HPDE6-E6E7 (cell line): Measurements from ENCODE around the gene TNRC6A.
"Not testable (repeated sequence)": the region's sequence is repeated elsewhere in the genome, so short reads cannot be mapped to it uniquely, and the experiment has no call there.

Experiments used
- DNase-seq: peaks from one replicate; pipeline ENCODE4 v3.0.0; 2011; ENCODE audit warnings: missing footprints; ENCODE audit errors: extremely low spot score

The TNRC6A gene

DNA sequence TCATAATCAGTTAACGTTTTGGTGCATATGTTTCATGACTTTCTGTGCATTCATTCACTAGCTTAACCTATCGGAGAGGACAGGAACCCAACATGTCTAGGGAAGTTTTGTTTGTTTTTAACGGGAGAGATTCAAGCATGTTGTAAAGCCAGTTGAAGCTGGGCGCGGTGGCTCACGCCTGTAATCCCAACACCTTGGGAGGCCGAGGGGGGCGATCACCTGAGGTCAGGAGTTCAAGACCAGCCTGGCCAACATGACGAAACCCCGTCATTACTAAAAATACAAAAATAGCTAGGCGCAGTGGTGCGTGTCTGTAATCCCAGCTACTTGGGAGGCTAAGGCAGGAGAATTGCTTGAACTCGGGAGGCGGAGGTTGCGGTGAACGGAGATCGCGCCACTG, 1.4 kb upstream of the TNRC6A start:
- no peak for DNase-seq

DNA sequence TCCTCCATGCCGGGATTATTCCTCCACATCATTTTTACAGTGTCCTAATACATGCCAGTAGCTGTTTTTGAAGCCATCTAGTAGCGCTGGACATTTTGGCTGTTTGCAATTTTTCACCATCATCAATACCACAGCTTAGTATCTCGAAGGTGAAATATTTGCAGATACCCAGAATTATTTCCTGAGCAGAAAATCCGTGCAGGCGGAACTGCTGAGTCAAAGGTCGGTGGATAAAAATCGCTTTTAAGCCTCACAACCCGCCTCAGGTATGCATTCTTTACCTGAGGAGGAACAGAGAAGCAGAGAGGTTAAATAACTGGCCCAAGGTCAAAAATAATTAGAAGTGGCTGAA, 584 bp upstream of the TNRC6A start:
- DNase-seq, result no peak

- DNase-seq, result peak; percentile 14
These were observed 732 bp downstream of the TNRC6A start for GRCh38 chr16:24729951-24730815.

- no peak for DNase-seq
These were observed 1.5 kb downstream of the TNRC6A start for GRCh38 chr16:24730914-24731313.

DNA sequence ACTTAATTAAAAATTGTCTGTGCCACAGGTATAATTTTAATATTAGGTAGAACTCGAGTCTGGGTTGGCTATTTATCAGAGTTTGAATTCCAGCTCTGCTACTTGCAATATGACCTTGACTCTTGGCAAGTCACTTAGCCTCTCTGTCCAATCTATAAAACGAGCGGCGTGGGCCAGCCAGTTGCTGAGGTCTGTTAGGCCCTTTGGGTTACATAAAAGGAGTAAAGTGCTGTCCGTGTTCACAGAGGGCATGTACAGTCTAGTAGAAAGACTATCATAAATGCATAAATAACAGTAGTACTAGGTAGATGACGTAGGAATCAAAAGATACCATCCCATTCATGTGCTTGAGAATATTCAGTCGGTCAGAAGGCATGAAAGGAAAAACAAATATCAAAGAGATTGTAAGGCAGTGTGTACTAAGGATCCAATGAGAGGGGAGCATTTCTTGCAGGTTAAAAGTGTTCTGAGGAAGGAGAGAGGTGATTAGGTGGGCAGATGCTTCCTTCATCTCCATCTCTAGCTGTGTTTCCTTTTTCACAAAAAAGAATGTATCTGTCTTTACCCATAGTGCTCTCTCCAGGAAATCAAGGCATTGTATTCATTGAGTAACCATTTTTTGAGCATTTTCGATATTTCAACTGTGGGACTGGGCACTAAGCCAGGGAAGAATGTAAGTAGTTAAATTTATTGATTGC, 2.4 kb downstream of the TNRC6A start:
- no peak for DNase-seq

DNA sequence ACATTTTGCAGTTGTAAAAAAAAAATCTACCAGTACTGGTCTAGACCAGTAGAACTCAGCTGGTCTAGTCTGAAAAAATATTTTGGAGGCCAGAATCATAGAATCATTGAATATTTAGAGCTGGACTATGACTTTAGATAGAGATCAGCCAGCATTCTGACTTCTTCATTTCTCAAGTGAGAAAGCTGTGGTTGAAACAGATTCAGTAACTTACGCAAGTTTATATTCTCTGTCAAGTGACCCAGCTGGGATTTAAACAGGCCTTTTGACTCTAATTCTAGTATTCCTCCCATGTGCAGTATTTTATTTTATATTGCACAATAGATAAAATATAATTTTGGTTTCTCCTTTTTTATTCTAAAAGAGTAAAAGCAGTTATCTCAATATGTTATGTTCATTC, 4.9 kb downstream of the TNRC6A start:
- DNase-seq, result no peak

GRCh38 chr16:24736758-24737157, 7.3 kb downstream of the TNRC6A start:
- no peak for DNase-seq

DNA sequence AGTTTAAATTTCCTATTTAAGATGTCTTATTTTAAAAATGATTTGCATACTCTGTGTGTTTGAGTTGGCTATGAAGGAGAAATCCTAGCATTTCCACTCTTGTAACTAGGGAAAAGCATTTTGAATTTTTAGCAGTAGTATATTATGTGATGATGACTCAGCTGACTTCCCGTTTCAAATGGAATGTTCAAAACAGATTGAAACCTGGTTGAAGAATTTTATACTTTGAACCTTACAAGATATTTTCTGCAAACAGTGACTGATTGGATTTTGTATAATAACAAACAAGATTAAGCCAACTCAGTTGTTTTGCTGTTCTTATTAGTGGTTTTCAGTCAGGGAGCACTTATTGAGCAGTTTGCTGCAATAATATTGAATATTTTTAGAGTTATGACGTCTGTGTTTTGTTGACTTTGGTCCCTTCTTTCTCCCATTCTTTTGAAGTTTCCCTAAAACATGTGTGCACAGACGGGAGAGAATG, 8.0 kb downstream of the TNRC6A start:
- DNase-seq, result no peak

GRCh38 chr16:24737916-24738594, 8.6 kb downstream of the TNRC6A start:
- no peak for DNase-seq

- DNase-seq, result no peak
These were observed 9.4 kb downstream of the TNRC6A start for GRCh38 chr16:24738895-24739294.

DNA sequence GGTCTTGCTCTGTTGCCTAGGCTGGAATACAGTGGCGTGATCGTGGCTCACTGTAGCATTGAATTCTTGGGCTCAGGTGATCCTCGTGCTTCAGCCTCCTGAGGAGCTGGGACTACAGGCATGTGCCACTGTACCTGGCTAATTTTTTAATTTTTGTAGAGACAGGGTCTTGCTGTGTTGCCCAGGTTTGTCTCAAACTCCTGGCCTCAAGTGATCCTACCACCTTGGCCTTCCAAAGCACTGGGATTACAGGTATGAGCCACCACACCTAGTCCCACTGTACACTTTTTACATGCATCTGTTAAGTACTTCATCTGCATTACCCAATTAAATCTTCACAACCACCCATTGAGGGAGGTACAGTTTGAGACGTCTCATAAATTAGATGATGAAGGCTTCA, 12.4 kb downstream of the TNRC6A start:
- DNase-seq, result no peak

DNA sequence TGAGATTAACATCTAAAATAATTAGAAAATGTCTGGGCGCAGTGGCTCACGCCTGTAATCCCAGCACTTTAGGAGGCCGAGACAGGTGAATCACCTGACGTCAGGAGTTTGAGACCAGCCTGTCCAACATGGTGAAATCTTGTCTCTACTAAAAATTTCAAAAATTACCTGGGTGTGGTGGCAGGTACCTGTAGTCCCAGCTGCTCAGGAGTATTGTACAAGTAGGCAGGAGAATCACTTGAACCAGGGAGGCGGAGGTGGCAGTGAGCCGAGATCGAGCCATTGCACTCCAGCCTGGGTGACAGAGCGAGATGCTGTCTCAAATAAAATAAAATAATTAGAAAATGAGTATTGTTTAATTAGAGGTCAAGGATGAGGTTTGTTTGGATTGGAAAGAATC, 13.2 kb downstream of the TNRC6A start:
- DNase-seq, result not testable (repeated sequence)

DNA sequence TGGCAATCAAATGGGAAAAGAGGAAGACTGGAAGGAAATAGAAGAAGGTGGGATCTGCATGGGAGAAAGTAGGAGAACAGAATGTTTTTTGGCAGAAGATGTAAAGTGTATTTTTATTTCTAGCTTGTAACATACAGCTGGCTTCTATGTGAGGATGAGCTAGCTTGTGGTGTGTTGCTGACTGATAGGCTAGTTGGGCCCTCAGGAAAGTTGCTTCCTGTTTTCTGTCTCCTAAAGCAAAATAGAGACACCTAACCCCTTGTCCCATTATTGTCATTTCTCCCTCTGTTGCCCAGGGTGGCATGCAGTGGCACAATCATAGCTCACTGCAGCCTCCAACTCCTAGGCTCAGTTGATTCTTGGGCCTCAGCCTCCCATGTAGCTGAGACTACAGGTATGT, 15.9 kb downstream of the TNRC6A start:
- no peak for DNase-seq

- DNase-seq, result no peak
These were observed 16.3 kb downstream of the TNRC6A start for GRCh38 chr16:24745791-24746190.

- no peak for DNase-seq
These were observed 18.0 kb downstream of the TNRC6A start for GRCh38 chr16:24747441-24747840.

GRCh38 chr16:24748242-24748641, 18.8 kb downstream of the TNRC6A start:
- peak; percentile 75 for DNase-seq

GRCh38 chr16:24749310-24749709, 19.9 kb downstream of the TNRC6A start:
- DNase-seq, result no peak

GRCh38 chr16:24749872-24750271, 20.4 kb downstream of the TNRC6A start:
- not testable (repeated sequence) for DNase-seq

DNA sequence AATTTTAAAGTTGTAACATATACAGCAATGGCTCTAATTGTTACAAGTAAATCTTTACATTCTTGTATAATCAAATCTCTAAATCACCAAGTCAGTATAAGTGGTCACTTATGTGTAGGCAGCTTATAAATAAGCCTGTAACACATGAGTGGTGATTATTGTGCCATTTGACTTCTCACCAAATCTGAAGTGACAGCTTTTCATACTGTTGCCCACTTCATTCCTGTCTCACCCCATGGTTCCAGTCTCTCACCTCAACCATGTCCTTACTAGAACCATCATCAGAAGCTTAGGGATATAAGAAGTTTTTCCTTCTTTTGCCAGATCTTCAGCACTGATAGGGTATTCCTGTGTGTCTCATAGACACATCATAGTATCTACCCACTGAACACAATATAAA, 23.5 kb downstream of the TNRC6A start:
- DNase-seq, result no peak

- peak; percentile 6 for DNase-seq
These were observed 24.0 kb downstream of the TNRC6A start for GRCh38 chr16:24753437-24753836.

GRCh38 chr16:24754543-24754942, 25.1 kb downstream of the TNRC6A start:
- no peak for DNase-seq

- DNase-seq, result no peak
These were observed 25.9 kb downstream of the TNRC6A start for GRCh38 chr16:24755201-24755874.
